Measurements from ENCODE around the gene PGM1. TPM values are rescaled to one million over a fixed set of nuclear protein-coding genes. Genes with fewer than 3 reads are reported as not detected.

PGM1 gene
- total RNA-seq, 1 experiment from 2014 or later, result 54.6 TPM

- H3K27ac ChIP-seq (ENCODE audit: low read depth, low read length), result no peak overlapping the region
- DNase-seq (ENCODE audit: low read depth, low spot score) (peak; percentile 58), ATAC-seq (peak; percentile 89)
- intact Hi-C loops (cut with micrococcal nuclease), result loop anchor here (1.0 to 2.0 kb wide), 4 partner anchors 299 to 630 kb away; no protein-coding TSS in a partner anchor
- CTCF ChIA-PET, result interaction anchor here (1.3 to 2.7 kb wide), 4 partner anchors 76 to 631 kb away, joined by 3 to 15 read pairs (median 12); no protein-coding TSS in a partner anchor
- RAD21 ChIA-PET (ENCODE audit: low non-redundant PET in 1 of 2, low total read pairs in 2 of 2, uncharacterized antibody in 2 of 2, unreplicated experiment in 2 of 2), result interaction anchor here (1.3 to 1.5 kb wide), 3 partner anchors 59 to 299 kb away, joined by 4 to 7 read pairs (median 5); no protein-coding TSS in a partner anchor
- no peak overlapping the region for H2AFZ ChIP-seq (ENCODE audit: low read depth, low read length, poor library complexity, severe bottlenecking)
- H3K4me1 ChIP-seq (ENCODE audit: control insufficient read depth in 1 of 2, insufficient read depth in 2 of 2, low read length in 2 of 2), result peaks cover 0 to 4% of the 10 kb centered on the region in 2 experiments; a peak in 1 of 4 replicates
- no peak overlapping the region for H3K9ac ChIP-seq (ENCODE audit: low read length)
- H3K9me2 ChIP-seq (ENCODE audit: insufficient read depth), result no peaks in the 10 kb centered on the region
- no peaks in the 10 kb centered on the region for H4K20me1 ChIP-seq (ENCODE audit: insufficient read depth)
- H3K4me3 ChIP-seq (replicated peaks in 1 of 2; ENCODE audit: low read depth in 1 of 2, low read length in 2 of 2), result no peak overlapping the region
- H3K36me3 ChIP-seq (ENCODE audit: control insufficient read depth in 1 of 2, insufficient read depth in 2 of 2, low read length in 2 of 2), result no peaks in the 10 kb centered on the region
- POLR2A ChIA-PET, result no interaction called here
- H3K4me2 ChIP-seq (ENCODE audit: low read length), result no peak overlapping the region
- no peaks in the 10 kb centered on the region for H3K9me3 ChIP-seq (ENCODE audit: control insufficient read depth in 1 of 2, insufficient read depth in 1 of 2, low read depth in 1 of 2, low read length in 2 of 2)
- BruUV-seq (replicated peaks), result no TSS peak
- H3K79me2 ChIP-seq (ENCODE audit: insufficient read depth, low read length), result no peaks in the 10 kb centered on the region
- no peaks in the 10 kb centered on the region for H3K27me3 ChIP-seq (ENCODE audit: insufficient read depth, low read length)
- TF ChIP-seq EZH2phosphoT487 (IDR thresholded peaks at IDR 0.05; ENCODE audit: borderline replicate concordance) (no peak), MAX (IDR thresholded peaks at IDR 0.05) (no peak), RAD21 (IDR thresholded peaks at IDR 0.05; ENCODE audit: low read depth) (peak; percentile 87), CTCF (IDR thresholded peaks at IDR 0.05 in 2 of 3, conservative IDR thresholded peaks at IDR 0.05 in 1 of 3; ENCODE audit: borderline replicate concordance in 1 of 3, insufficient read depth in 1 of 3, low read depth in 2 of 3, low read length in 2 of 3) (peak; percentile 58 to 83 (median 73); a peak in 5 of 6 replicates), POLR2A (IDR thresholded peaks at IDR 0.05; ENCODE audit: borderline replicate concordance, extremely low read depth, insufficient read depth, insufficient read length) (no peak), CEBPB (IDR thresholded peaks at IDR 0.05; ENCODE audit: low read depth) (no peak), FOSL1 (IDR thresholded peaks at IDR 0.05; ENCODE audit: low read depth) (no peak)
Observed at GRCh38 chr1:63615768-63616420, 22.7 kb downstream of the PGM1 start.

Measured in HCT116 (cell line).